PC-9 (cell line): Measurements from ENCODE around the gene GBGT1. TPM values are rescaled to one million over a fixed set of nuclear protein-coding genes. Genes with fewer than 3 reads are reported as not detected.

Experiments used
- BruUV-seq: library from RNA; stranded (reverse); fragments of 400-500 nt; replicated peaks from 2 replicates; lab custom pipeline; 2021; lab: Mats Ljungman, UMichigan
- CTCF ChIA-PET: fragments of 300-600 bp; sonication (Branson Sonifier 250); formaldehyde crosslinking; loops from one replicate; lab custom pipeline; 2022; ENCODE audit warnings: antibody characterized with exemption; lab: Charles Lee
- POLR2A ChIA-PET: fragments of 300-600 bp; sonication (Branson Sonifier 250); formaldehyde crosslinking; loops from one replicate; lab custom pipeline; 2022; ENCODE audit warnings: antibody characterized with exemption; ENCODE audit not compliant: unreplicated experiment; lab: Charles Lee
- DNase-seq, 2 experiments: peaks; one replicate each; pipeline versions ENCODE4 v3.0.0 to v3.0.0-alpha.2; 2015 to 2022; ENCODE audit warnings: mixed read lengths in 1 of 2
- H2AFZ ChIP-seq: fragments of 200-600 bp; sonication (generic); 2 replicates; pipeline ENCODE4 v1.8.1; 2017; ENCODE audit warnings: antibody characterized with exemption
- H3F3A ChIP-seq: fragments of 200-600 bp; sonication (generic); 2 replicates; pipeline ENCODE4 v1.8.1; 2017; ENCODE audit warnings: antibody characterized with exemption, mild to moderate bottlenecking, low read depth; ENCODE audit not compliant: insufficient read depth
- H3K27ac ChIP-seq: fragments of 200-600 bp; sonication (generic); 2 replicates; pipeline ENCODE4 v1.6.1; 2016; ENCODE audit warnings: mixed run types
- H3K27me3 ChIP-seq: fragments of 200-600 bp; sonication (generic); 2 replicates; pipeline ENCODE4 v1.6.1; 2016; ENCODE audit warnings: low read depth, mixed run types; ENCODE audit not compliant: insufficient read depth
- H3K36me3 ChIP-seq: fragments of 200-600 bp; sonication (generic); 2 replicates; pipeline ENCODE4 v1.6.1; 2016; ENCODE audit warnings: low read depth, mixed run types
- H3K4me1 ChIP-seq: fragments of 200-600 bp; sonication (generic); replicated peaks from 2 replicates; pipeline ENCODE4 v1.6.1; 2016; ENCODE audit warnings: mixed run types; ENCODE audit not compliant: insufficient read depth
- H3K4me2 ChIP-seq: fragments of 200-600 bp; sonication (generic); 2 replicates; pipeline ENCODE4 v1.6.1; 2017; ENCODE audit warnings: mixed run types
- H3K4me3 ChIP-seq: fragments of 200-600 bp; sonication (generic); 2 replicates; pipeline ENCODE4 v1.6.1; 2016; ENCODE audit warnings: mixed run types
- H3K79me2 ChIP-seq: fragments of 200-600 bp; sonication (generic); 2 replicates; pipeline ENCODE4 v1.6.1; 2017; ENCODE audit warnings: low read depth, mixed run types
- H3K9me2 ChIP-seq: fragments of 200-600 bp; sonication (generic); 2 replicates; pipeline ENCODE4 v1.8.1; 2017; ENCODE audit warnings: mild to moderate bottlenecking; ENCODE audit not compliant: insufficient read depth
- H3K9me3 ChIP-seq: fragments of 200-600 bp; sonication (generic); 2 replicates; pipeline ENCODE4 v1.8.1; 2016; ENCODE audit warnings: low read depth; ENCODE audit not compliant: insufficient read depth
- H4K20me1 ChIP-seq: fragments of 200-600 bp; sonication (generic); 2 replicates; pipeline ENCODE4 v1.8.1; 2017; ENCODE audit not compliant: insufficient read depth
- CTCF ChIP-seq: fragments of 200-600 bp; sonication (generic); conservative IDR thresholded peaks from 2 replicates; pipeline ENCODE4 v1.6.1; 2017; ENCODE audit warnings: mixed run types, antibody characterized with exemption, mild to moderate bottlenecking, moderate library complexity
- EZH2 ChIP-seq: fragments of 200-600 bp; sonication (generic); IDR thresholded peaks from 2 replicates; pipeline ENCODE4 v1.8.0; 2017; ENCODE audit warnings: antibody characterized with exemption, low read depth
- intact Hi-C: fragments of 100-400 bp; cut with micrococcal nuclease; formaldehyde crosslinking; loops from one replicate; pipeline ENCODE4 v1.10.0; 2022; ENCODE audit not compliant: unreplicated experiment
- total RNA-seq: library from RNA; stranded (reverse); gene quantifications from 2 replicates; pipeline ENCODE4 v1.2.3, GENCODE V29; 2021

The GBGT1 gene
- total RNA-seq, 1 experiment from 2014 or later = 1.2 TPM

GRCh38 chr9:133114886-133115603 lies 48.7 kb downstream of the GBGT1 start:
- Histone ChIP-seq H2AFZ (no peak overlapping the region), H4K20me1 (peaks cover 54% of the 10 kb centered on the region), H3K4me1 (peaks cover 15% of the 10 kb centered on the region), H3K4me3 (no peak overlapping the region), H3K9me3 (no peaks in the 10 kb centered on the region), H3K4me2 (peak overlapping the region; percentile 23; the same call in 1 of the 2 replicates), H3K27ac (no peak overlapping the region), H3K9me2 (no peaks in the 10 kb centered on the region), H3F3A (peaks cover 10% of the 10 kb centered on the region; the same call in 1 of the 2 replicates), H3K79me2 (no peaks in the 10 kb centered on the region), H3K36me3 (no peaks in the 10 kb centered on the region), H3K27me3 (no peaks in the 10 kb centered on the region)
- BruUV-seq = no TSS peak
- intact Hi-C loops = loop anchor here (1.0 kb wide), 2 partner anchors 12 to 20 kb away; no protein-coding TSS in a partner anchor
- CTCF ChIA-PET = interaction anchor here (1.2 to 1.8 kb wide), 2 partner anchors 19 to 29 kb away, joined by 5 to 15 read pairs; no protein-coding TSS in a partner anchor
- POLR2A ChIA-PET = interaction anchor here (0.6 to 1.0 kb wide), 4 partner anchors 14 to 611 kb away, joined by 3 to 5 read pairs (median 4); no protein-coding TSS in a partner anchor
- no peak for DNase-seq
- TF ChIP-seq EZH2 (no peak), CTCF (no peak)

- H3K9me3 ChIP-seq = no peaks in the 10 kb centered on the region
- H3K9me2 ChIP-seq = no peaks in the 10 kb centered on the region
- BruUV-seq = no TSS peak
- peak; percentile 70 to 89 for DNase-seq
- no peak overlapping the region for H2AFZ ChIP-seq
- H3K27me3 ChIP-seq = no peaks in the 10 kb centered on the region
- H4K20me1 ChIP-seq = peaks cover 50% of the 10 kb centered on the region
- intact Hi-C loops = loop anchor here (1.0 kb wide), 2 partner anchors 11 to 21 kb away; no protein-coding TSS in a partner anchor
- TF ChIP-seq CTCF (no peak), EZH2 (no peak)
- H3F3A ChIP-seq = peaks cover 10% of the 10 kb centered on the region; the same call in 1 of the 2 replicates
- no peak overlapping the region for H3K27ac ChIP-seq
- no peaks in the 10 kb centered on the region for H3K79me2 ChIP-seq
- H3K4me2 ChIP-seq = peak overlapping the region; percentile 23; the same call in 1 of the 2 replicates
- no peak overlapping the region for H3K4me3 ChIP-seq
- no peaks in the 10 kb centered on the region for H3K36me3 ChIP-seq
- CTCF ChIA-PET = interaction anchor here (0.6 to 1.8 kb wide), 3 partner anchors 20 to 247 kb away, joined by 3 to 15 read pairs (median 5); no protein-coding TSS in a partner anchor
- POLR2A ChIA-PET = interaction anchor here (0.6 to 1.0 kb wide), 6 partner anchors 15 to 445 kb away, joined by 3 to 5 read pairs (median 4); partner anchors contain the start of gene GTF3C5
- H3K4me1 ChIP-seq = peaks cover 10% of the 10 kb centered on the region
Measured at GRCh38 chr9:133113949-133114885, 49.5 kb downstream of the GBGT1 start.
